Activated naive CD4-positive, alpha-beta T cell treated with anti-CD3 and anti-CD28 coated beads, Interleukin-2, amount 10 ng/mL, durations not matched to agents 7 days and 5 days (primary cell): ENCODE measurements around the gene HSPA6.
"Not testable (repeated sequence)": the region's sequence is repeated elsewhere in the genome, so short reads cannot be mapped to it uniquely, and the experiment has no call there.

Source experiments
- CTCF ChIA-PET: fragments of 350-600 bp; sonication (Branson Sonifier 250); formaldehyde crosslinking; loops from one replicate; lab custom pipeline; 2021; ENCODE audit warnings: antibody characterized with exemption; lab: Charles Lee
- DNase-seq: peaks from one replicate; pipeline ENCODE4 v3.0.0-alpha.2; 2020
- H3K27ac Mint-ChIP-seq: one replicate; pipeline ENCODE4 v1.8.0; 2021; ENCODE audit warnings: mild to moderate bottlenecking, moderate library complexity, mixed read lengths
- H3K27me3 Mint-ChIP-seq: one replicate; pipeline ENCODE4 v1.8.0; 2021; ENCODE audit warnings: mild to moderate bottlenecking, mixed read lengths
- H3K36me3 Mint-ChIP-seq: one replicate; pipeline ENCODE4 v1.8.0; 2021; ENCODE audit warnings: mixed read lengths
- H3K4me1 Mint-ChIP-seq: one replicate; pipeline ENCODE4 v1.8.0; 2021; ENCODE audit warnings: mixed read lengths
- H3K4me3 Mint-ChIP-seq: one replicate; pipeline ENCODE4 v1.8.0; 2021; ENCODE audit warnings: mild to moderate bottlenecking, moderate library complexity, mixed read lengths
- H3K9me3 Mint-ChIP-seq: one replicate; pipeline ENCODE4 v1.8.0; 2021; ENCODE audit warnings: mixed read lengths

Gene HSPA6

DNA sequence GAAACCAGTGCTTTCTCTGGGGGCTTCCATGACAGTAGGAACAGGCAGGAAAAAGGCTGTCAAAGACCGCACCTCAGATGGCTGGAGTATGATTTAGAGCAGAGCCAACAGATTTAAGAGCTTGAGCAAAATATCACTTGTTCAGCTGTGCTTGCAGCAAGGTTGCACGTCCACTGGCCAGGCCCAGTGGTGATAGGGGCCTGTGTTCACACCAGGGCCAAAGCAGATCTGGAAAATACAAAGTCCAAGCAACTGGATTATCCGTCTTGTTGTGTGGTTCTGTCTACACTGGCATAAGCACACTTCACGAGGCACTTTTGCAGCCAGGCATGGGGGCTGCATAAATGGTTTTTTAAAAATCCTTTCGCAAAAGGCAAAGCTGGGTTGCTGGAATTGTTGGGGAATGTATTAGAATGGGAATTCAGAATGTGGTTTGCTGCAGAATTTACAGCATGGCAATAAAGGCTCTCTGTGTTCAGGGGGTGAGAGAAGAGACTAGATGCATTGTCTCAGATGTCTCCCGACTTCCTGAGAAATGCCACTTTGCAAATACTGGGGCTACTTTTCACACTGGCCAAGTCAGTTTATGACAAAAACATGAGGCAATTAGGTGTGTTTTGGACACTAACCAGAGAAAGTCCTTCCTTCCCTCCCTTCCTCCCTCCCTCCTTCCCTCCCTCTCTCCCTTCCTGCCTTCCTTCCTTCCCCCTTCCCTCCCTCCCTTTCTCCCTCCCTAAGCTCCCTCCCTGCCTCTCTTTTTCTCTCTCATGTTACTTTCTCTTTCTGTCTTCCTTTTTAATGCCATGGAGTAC lies 11.5 kb upstream of the HSPA6 start:
- H3K27me3 Mint-ChIP-seq: peaks cover 18% of the 10 kb centered on the region
- H3K4me3 Mint-ChIP-seq, H3K27ac Mint-ChIP-seq, DNase-seq, H3K4me1 Mint-ChIP-seq, H3K36me3 Mint-ChIP-seq, CTCF ChIA-PET, H3K9me3 Mint-ChIP-seq: not testable (repeated sequence)

DNA sequence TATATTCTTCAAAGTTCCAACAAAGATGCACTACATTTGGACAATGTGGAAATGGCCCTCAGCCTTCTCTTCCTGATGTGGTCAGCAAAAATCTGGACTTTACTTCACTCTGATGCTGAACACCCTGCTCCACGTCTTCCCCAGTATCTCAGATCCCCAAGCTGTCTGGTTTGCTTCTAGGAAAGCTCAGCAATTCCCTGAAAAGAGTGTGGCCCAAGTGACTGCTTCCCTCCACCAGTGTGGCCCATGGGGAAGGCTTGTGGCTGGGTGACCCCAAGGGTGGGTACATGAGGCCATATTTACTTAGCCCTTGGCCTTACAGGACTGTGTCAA lies 10.9 kb upstream of the HSPA6 start:
- H3K4me1 Mint-ChIP-seq, H3K27ac Mint-ChIP-seq, DNase-seq, H3K36me3 Mint-ChIP-seq, H3K9me3 Mint-ChIP-seq, H3K4me3 Mint-ChIP-seq, CTCF ChIA-PET: not testable (repeated sequence)
- H3K27me3 Mint-ChIP-seq: peaks cover 18% of the 10 kb centered on the region

DNA sequence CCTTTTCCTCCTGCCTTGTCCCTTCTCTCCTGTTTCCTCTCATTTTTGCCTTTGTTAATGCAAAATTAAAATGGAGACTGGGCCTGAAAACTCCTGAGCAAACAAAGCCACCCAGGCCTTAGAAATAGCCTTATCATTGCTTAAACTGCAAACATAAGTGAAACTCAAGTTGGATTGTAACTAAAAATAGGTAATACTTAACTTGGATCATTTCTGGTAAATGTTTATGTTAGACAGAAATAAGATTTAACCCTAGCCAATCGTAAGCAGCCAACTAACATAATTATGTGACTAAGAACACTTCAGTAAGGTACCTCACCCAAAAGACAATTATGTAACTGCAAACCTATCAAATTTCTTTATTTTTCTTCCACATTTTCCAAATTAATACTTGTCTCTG lies 10.4 kb upstream of the HSPA6 start:
- H3K4me1 Mint-ChIP-seq, DNase-seq, H3K4me3 Mint-ChIP-seq, H3K9me3 Mint-ChIP-seq, CTCF ChIA-PET, H3K36me3 Mint-ChIP-seq, H3K27ac Mint-ChIP-seq: not testable (repeated sequence)
- H3K27me3 Mint-ChIP-seq: peaks cover 20% of the 10 kb centered on the region

DNA sequence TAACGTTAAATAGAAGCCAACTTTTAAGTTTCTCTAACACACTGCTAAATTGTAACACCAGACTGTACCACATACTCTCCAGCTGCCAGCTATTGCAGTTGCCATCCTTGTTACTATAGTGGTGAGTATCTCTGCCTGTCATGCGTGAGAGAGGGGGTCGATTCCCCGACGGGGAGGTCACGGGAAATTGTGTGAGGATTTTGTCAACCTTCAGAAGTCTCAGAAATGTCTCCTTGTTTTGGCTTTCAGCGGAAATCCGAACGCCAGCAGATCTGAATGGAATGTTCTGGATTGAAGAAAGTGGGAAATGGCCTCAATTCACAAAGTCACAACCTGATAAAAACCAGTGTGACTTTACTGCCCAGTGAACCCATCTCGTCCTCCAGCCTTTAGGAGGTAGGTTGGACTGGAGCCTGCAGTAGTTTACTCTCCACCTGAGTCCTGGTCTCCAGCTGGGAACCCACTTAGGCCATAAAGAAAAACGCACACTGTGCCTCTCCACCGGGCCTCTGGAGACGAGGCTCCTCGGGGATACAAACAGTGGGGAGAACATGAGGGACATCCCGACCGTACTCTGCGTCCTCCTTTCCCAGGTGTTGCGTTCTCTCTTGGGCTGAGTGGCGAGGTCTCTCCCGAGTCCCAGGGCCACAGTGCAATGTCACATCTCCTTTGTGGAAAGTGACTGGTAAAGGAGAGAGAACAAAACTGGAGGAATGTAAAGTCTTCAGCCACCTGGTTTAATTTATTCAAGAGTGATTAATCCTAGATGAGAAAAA lies 1.1 kb upstream of the HSPA6 start:
- CTCF ChIA-PET: interaction anchor here (1.6 kb wide), 1 partner anchor 36 kb away, joined by 4 read pairs; no protein-coding TSS in a partner anchor
- Mint-ChIP-seq H3K4me3 (peak overlapping the region; percentile 83), H3K27ac (peak overlapping the region; percentile 92), H3K4me1 (peaks cover 10% of the 10 kb centered on the region), H3K27me3 (peaks cover 54% of the 10 kb centered on the region)
- H3K36me3 Mint-ChIP-seq, DNase-seq, H3K9me3 Mint-ChIP-seq: not testable (repeated sequence)

DNA sequence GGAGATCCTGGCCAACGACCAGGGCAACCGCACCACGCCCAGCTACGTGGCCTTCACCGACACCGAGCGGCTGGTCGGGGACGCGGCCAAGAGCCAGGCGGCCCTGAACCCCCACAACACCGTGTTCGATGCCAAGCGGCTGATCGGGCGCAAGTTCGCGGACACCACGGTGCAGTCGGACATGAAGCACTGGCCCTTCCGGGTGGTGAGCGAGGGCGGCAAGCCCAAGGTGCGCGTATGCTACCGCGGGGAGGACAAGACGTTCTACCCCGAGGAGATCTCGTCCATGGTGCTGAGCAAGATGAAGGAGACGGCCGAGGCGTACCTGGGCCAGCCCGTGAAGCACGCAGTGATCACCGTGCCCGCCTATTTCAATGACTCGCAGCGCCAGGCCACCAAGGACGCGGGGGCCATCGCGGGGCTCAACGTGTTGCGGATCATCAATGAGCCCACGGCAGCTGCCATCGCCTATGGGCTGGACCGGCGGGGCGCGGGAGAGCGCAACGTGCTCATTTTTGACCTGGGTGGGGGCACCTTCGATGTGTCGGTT lies 477 bp downstream of the HSPA6 start:
- CTCF ChIA-PET, H3K9me3 Mint-ChIP-seq, H3K27ac Mint-ChIP-seq, H3K36me3 Mint-ChIP-seq: not testable (repeated sequence)
- DNase-seq: peak; percentile 30
- Mint-ChIP-seq H3K27me3 (peaks cover 59% of the 10 kb centered on the region), H3K4me1 (peaks cover 18% of the 10 kb centered on the region), H3K4me3 (peak overlapping the region; percentile 83)

DNA sequence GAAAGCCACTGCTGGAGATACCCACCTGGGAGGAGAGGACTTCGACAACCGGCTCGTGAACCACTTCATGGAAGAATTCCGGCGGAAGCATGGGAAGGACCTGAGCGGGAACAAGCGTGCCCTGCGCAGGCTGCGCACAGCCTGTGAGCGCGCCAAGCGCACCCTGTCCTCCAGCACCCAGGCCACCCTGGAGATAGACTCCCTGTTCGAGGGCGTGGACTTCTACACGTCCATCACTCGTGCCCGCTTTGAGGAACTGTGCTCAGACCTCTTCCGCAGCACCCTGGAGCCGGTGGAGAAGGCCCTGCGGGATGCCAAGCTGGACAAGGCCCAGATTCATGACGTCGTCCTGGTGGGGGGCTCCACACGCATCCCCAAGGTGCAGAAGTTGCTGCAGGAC lies 981 bp downstream of the HSPA6 start:
- CTCF ChIA-PET: not testable (repeated sequence)

DNA sequence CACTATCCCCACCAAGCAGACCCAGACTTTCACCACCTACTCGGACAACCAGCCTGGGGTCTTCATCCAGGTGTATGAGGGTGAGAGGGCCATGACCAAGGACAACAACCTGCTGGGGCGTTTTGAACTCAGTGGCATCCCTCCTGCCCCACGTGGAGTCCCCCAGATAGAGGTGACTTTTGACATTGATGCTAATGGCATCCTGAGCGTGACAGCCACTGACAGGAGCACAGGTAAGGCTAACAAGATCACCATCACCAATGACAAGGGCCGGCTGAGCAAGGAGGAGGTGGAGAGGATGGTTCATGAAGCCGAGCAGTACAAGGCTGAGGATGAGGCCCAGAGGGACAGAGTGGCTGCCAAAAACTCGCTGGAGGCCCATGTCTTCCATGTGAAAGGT lies 1.6 kb downstream of the HSPA6 start:
- peaks cover 70% of the 10 kb centered on the region for H3K27me3 Mint-ChIP-seq
- CTCF ChIA-PET, DNase-seq, H3K9me3 Mint-ChIP-seq, H3K36me3 Mint-ChIP-seq, H3K27ac Mint-ChIP-seq, H3K4me3 Mint-ChIP-seq: not testable (repeated sequence)
- peaks cover 27% of the 10 kb centered on the region for H3K4me1 Mint-ChIP-seq

More for the DNA sequence above, 981 bp downstream of the HSPA6 start:
- not testable (repeated sequence) for H3K27ac Mint-ChIP-seq, DNase-seq, H3K36me3 Mint-ChIP-seq, H3K9me3 Mint-ChIP-seq
- Mint-ChIP-seq H3K27me3 (peaks cover 64% of the 10 kb centered on the region), H3K4me3 (peak overlapping the region; percentile 72), H3K4me1 (peaks cover 23% of the 10 kb centered on the region)

DNA sequence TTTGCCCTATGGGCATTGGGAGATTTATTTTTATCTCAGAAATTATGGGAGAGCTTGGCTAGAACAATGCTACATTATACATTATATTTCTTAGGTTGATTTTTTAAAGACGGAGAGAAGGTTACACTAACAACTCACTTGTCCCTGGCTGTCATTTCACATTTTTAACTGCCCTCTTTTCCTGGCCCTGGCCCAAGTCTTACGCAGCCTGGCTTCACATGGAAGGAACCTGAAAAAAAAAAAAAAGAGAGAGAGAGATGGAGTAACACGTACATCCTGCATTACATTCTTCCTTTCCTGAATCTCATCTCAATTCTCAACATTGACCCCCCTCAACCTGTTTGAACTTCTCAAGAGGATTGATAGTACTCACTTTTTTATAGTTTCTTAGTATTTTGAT lies 4.2 kb downstream of the HSPA6 start:
- H3K4me3 Mint-ChIP-seq, DNase-seq, H3K9me3 Mint-ChIP-seq, H3K36me3 Mint-ChIP-seq, H3K27ac Mint-ChIP-seq, CTCF ChIA-PET: not testable (repeated sequence)
- Mint-ChIP-seq H3K27me3 (peaks cover 56% of the 10 kb centered on the region), H3K4me1 (peaks cover 41% of the 10 kb centered on the region)

DNA sequence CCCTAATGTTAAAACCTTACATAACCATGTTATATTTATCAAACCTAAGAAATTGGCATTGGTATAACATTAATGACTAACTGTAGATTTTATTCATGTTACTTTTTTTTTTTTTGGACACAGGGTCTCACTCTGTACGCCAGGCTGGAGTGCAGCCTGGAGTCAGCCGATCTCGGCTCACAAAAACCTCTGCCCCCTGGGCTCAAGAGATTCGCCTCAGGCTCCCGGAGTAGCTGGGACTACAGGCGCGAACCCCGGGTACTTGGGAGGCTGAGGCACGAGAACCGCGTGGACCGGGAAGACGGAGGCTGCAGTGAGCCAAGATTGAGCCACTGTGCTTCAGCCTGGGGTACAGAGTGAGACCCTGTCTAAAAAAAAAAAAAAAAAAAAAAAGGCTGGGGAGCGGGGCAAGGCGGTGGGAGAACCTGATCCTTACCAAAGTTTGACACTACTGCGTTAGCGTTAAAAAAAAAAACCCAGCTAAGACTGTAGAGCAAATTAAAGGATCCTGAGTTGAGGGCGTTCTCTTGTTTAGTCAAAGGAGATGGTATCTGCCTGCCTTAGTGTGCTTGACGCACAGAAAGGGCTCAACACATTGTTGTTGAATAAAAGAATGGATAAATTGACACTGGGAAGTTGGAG lies 5.2 kb downstream of the HSPA6 start:
- H3K9me3 Mint-ChIP-seq, DNase-seq, CTCF ChIA-PET, H3K36me3 Mint-ChIP-seq: not testable (repeated sequence)
- H3K27ac Mint-ChIP-seq: peak overlapping the region; percentile 98
- peak overlapping the region; percentile 91 for H3K4me3 Mint-ChIP-seq
- H3K27me3 Mint-ChIP-seq: peaks cover 51% of the 10 kb centered on the region
- H3K4me1 Mint-ChIP-seq: peaks cover 36% of the 10 kb centered on the region

DNA sequence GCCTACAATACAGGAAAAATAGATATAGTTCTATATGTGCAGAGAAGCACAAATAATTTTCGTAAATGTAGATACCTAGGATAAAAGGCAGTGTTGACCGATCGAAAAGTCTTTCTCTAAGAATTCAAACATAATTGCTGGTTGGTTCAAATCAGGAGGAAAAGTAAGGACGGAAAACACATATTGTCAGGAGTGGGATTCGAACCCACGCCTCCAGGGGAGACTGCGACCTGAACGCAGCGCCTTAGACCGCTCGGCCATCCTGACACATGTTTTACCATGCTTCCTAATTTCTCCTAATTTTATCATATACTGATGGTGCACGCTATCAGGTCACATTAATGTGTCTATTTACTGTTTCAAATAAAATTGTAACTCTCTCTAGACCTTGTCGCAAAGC lies 5.8 kb downstream of the HSPA6 start:
- H3K36me3 Mint-ChIP-seq, CTCF ChIA-PET, H3K9me3 Mint-ChIP-seq: not testable (repeated sequence)
- DNase-seq: peak; percentile 72
- Mint-ChIP-seq H3K27me3 (peaks cover 46% of the 10 kb centered on the region), H3K4me3 (peak overlapping the region; percentile 91), H3K4me1 (peaks cover 33% of the 10 kb centered on the region), H3K27ac (peak overlapping the region; percentile 98)

DNA sequence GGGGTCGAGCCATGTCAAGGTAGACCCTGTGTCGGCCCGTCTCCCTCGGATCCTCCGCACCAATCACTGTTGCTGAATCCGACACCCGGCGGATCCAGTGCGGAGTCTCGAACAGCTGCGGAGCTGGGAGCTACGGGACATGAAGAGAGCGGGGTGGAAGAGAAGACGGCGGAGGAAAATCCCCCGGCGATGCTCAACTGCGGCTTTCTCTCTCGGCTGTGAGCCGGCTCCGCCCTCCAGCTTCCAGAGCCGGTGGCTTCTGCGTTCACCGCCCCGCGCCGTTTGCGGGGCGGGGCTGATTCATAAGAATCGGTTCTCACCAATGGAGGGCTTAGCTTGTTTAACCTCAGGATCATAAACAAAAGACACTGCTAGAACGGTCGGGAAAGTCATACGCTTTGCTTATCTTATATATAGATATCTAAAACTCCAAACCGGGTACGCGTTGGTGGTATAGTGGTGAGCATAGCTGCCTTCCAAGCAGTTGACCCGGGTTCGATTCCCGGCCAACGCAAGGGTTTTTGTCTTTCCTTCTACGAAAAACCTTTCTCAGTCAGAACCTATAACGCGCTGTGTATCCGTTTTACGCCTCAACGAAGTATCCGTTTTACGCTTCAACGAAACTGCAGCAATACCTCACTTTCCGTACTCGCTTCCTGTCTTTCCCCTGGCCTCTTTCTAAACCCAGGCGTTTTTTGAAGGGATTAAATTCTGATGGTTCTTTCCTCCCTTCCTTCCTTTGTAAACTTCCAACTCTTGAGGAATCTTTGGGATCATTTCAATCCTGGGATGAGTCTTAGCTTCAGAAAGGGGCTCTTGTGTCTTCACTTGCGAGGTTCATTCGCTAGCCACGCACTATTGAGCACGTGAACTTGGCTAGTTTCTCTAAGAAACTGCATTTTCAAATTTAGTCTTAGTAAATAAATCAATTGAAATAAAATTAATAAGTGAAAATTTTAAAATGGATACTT lies 6.6 kb downstream of the HSPA6 start:
- H3K27ac Mint-ChIP-seq: peak overlapping the region; percentile 98
- DNase-seq: peak; percentile 95
- CTCF ChIA-PET, H3K36me3 Mint-ChIP-seq, H3K9me3 Mint-ChIP-seq: not testable (repeated sequence)
- H3K27me3 Mint-ChIP-seq: peaks cover 38% of the 10 kb centered on the region
- H3K4me1 Mint-ChIP-seq: peaks cover 33% of the 10 kb centered on the region
- peak overlapping the region; percentile 91 for H3K4me3 Mint-ChIP-seq

DNA sequence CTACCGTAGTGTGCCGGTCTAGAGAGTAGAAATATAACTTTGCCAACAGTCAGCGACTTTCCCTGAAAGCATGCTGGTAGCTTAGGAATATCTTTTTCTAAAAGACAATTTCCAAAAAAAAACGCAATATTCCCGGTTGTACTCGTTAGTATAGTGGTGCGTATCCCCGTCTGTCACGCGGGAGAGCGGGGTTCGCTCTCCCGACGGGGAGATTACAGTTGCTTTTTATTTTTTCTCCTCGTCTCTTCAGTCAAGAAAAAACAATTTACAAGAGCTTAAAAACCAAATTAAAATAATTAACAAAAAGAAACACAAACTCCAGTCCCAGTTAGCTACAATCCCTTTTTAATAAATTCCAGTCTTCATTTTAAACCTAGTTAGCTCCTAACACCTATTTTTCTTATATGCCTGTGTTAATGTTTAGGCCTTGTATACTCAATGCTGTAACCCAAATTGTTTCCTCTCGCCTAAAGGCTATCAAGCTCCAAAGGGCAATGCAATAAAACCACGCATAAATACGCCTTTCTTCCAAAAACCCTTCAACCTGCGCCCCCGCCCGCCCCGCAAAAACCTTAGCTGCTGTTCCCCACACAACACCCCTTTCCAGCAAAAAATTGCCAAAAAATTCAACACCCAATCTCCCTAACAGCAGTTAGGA lies 7.8 kb downstream of the HSPA6 start:
- no peaks in the 10 kb centered on the region for H3K36me3 Mint-ChIP-seq
- CTCF ChIA-PET: interaction anchor here (1.1 to 1.3 kb wide), 2 partner anchors 47 to 209 kb away, joined by 3 to 4 read pairs; no protein-coding TSS in a partner anchor
- H3K4me1 Mint-ChIP-seq: peaks cover 33% of the 10 kb centered on the region
- peaks cover 4% of the 10 kb centered on the region for H3K9me3 Mint-ChIP-seq
- peaks cover 33% of the 10 kb centered on the region for H3K27me3 Mint-ChIP-seq
- peak overlapping the region; percentile 28 for H3K4me3 Mint-ChIP-seq
- H3K27ac Mint-ChIP-seq: peak overlapping the region; percentile 64
- DNase-seq: no peak
